Measurements from ENCODE around the gene DENR. TPM values are rescaled to one million over a fixed set of nuclear protein-coding genes. Genes with fewer than 3 reads are reported as not detected.

Gene DENR
- polyA plus RNA-seq, 1 donor from 2014 or later = 85.1 TPM

DNA sequence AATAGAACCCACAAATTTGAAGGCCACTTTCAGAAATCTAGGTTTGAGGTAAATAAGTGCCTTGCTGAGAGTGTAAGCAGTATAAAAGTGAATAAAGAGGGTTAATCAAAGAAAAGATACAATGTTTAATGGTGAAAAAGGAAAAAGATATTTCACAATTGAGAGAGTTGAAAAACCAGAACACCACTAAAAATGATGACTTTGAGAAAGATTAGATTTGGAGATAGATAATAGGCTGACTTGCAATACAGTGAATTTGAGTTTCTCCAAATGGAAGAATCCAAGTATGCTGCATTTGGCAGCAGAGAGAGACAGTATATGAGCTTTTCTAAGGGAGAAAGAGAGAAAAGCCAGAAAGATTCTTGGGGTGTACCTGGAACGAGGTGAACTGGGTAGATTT lies 2.2 kb downstream of the DENR start:
- peak overlapping the region; percentile 93 for H3K9ac ChIP-seq (ENCODE audit: low read length)
- peaks cover 23% of the 10 kb centered on the region for H3K79me2 ChIP-seq (replicated peaks; ENCODE audit: insufficient read depth, low read length)
- no peak overlapping the region for H3K4me2 ChIP-seq (ENCODE audit: low read length)
- no peak overlapping the region for H2AFZ ChIP-seq (ENCODE audit: low read depth, low read length)
- H3K27ac ChIP-seq (ENCODE audit: low read length) = no peak overlapping the region
- no peaks in the 10 kb centered on the region for H3K9me3 ChIP-seq (ENCODE audit: low read length)
- H3F3A ChIP-seq (ENCODE audit: insufficient read depth, low read length, poor library complexity, severe bottlenecking) = peaks cover 3% of the 10 kb centered on the region
- no peaks in the 10 kb centered on the region for H3K27me3 ChIP-seq (ENCODE audit: insufficient read depth, low read depth, low read length)
- no peaks in the 10 kb centered on the region for H3K9me2 ChIP-seq (ENCODE audit: insufficient read depth, low read length)
- peak overlapping the region; percentile 98 for H3K4me3 ChIP-seq (ENCODE audit: low read length)
- TF ChIP-seq, protein P1, sequence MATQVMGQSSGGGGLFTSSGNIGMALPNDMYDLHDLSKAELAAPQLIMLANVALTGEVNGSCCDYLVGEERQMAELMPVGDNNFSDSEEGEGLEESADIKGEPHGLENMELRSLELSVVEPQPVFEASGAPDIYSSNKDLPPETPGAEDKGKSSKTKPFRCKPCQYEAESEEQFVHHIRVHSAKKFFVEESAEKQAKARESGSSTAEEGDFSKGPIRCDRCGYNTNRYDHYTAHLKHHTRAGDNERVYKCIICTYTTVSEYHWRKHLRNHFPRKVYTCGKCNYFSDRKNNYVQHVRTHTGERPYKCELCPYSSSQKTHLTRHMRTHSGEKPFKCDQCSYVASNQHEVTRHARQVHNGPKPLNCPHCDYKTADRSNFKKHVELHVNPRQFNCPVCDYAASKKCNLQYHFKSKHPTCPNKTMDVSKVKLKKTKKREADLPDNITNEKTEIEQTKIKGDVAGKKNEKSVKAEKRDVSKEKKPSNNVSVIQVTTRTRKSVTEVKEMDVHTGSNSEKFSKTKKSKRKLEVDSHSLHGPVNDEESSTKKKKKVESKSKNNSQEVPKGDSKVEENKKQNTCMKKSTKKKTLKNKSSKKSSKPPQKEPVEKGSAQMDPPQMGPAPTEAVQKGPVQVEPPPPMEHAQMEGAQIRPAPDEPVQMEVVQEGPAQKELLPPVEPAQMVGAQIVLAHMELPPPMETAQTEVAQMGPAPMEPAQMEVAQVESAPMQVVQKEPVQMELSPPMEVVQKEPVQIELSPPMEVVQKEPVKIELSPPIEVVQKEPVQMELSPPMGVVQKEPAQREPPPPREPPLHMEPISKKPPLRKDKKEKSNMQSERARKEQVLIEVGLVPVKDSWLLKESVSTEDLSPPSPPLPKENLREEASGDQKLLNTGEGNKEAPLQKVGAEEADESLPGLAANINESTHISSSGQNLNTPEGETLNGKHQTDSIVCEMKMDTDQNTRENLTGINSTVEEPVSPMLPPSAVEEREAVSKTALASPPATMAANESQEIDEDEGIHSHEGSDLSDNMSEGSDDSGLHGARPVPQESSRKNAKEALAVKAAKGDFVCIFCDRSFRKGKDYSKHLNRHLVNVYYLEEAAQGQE (IDR thresholded peaks at IDR 0.05; ENCODE audit: borderline replicate concordance) = no peak
- TF ChIP-seq RAD21 (conservative IDR thresholded peaks at IDR 0.05) (no peak), EZH2 (IDR thresholded peaks at IDR 0.05; ENCODE audit: borderline replicate concordance, insufficient read depth, low read length, poor library complexity, severe bottlenecking) (no peak), MXI1 (conservative IDR thresholded peaks at IDR 0.05; ENCODE audit: poor library complexity, severe bottlenecking) (no peak), TAF1 (IDR thresholded peaks at IDR 0.05; ENCODE audit: low read depth) (no peak), SMC3 (conservative IDR thresholded peaks at IDR 0.05; ENCODE audit: poor library complexity) (no peak), POLR2AphosphoS5 (IDR thresholded peaks at IDR 0.05) (no peak), EP300 (conservative IDR thresholded peaks at IDR 0.05; ENCODE audit: poor library complexity, severe bottlenecking) (no peak)
- TF ChIP-seq, protein P2, sequence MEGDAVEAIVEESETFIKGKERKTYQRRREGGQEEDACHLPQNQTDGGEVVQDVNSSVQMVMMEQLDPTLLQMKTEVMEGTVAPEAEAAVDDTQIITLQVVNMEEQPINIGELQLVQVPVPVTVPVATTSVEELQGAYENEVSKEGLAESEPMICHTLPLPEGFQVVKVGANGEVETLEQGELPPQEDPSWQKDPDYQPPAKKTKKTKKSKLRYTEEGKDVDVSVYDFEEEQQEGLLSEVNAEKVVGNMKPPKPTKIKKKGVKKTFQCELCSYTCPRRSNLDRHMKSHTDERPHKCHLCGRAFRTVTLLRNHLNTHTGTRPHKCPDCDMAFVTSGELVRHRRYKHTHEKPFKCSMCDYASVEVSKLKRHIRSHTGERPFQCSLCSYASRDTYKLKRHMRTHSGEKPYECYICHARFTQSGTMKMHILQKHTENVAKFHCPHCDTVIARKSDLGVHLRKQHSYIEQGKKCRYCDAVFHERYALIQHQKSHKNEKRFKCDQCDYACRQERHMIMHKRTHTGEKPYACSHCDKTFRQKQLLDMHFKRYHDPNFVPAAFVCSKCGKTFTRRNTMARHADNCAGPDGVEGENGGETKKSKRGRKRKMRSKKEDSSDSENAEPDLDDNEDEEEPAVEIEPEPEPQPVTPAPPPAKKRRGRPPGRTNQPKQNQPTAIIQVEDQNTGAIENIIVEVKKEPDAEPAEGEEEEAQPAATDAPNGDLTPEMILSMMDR (IDR thresholded peaks at IDR 0.05; ENCODE audit: poor library complexity, severe bottlenecking) = no peak
- no peaks in the 10 kb centered on the region for H4K20me1 ChIP-seq (ENCODE audit: insufficient read depth)
- no peaks in the 10 kb centered on the region for H3K36me3 ChIP-seq (ENCODE audit: insufficient read depth, low read length)

DNA sequence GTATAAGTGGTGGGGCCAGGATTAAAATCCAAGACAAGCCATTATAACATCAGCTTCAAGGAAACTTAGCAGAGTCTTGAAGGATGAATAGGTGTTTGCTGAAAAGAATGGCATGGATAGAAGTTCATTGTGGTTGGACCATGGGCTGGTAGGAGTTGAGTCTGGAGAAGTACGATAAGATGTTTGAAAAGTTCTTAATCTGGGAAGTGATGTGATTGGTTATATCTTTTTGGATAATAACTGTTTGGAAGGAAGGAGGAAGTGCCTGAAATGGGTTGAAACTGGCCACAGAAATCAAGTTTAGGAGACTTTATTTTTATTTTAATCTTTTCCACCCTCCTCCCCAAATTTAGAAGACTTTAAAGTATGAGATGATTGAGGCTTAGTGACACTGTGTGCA lies 4.9 kb downstream of the DENR start:
- Histone ChIP-seq H3K36me3 (ENCODE audit: insufficient read depth, low read length) (no peaks in the 10 kb centered on the region), H3K4me3 (ENCODE audit: low read length) (no peak overlapping the region), H3K27me3 (ENCODE audit: insufficient read depth, low read depth, low read length) (no peaks in the 10 kb centered on the region), H3K9ac (ENCODE audit: low read length) (no peak overlapping the region), H3K27ac (ENCODE audit: low read length) (no peak overlapping the region), H3K9me3 (ENCODE audit: low read length) (no peaks in the 10 kb centered on the region), H3K79me2 (replicated peaks; ENCODE audit: insufficient read depth, low read length) (peaks cover 23% of the 10 kb centered on the region), H3F3A (ENCODE audit: insufficient read depth, low read length, poor library complexity, severe bottlenecking) (peaks cover 3% of the 10 kb centered on the region), H2AFZ (ENCODE audit: low read depth, low read length) (no peak overlapping the region), H3K9me2 (ENCODE audit: insufficient read depth, low read length) (no peaks in the 10 kb centered on the region), H4K20me1 (ENCODE audit: insufficient read depth) (no peaks in the 10 kb centered on the region), H3K4me2 (ENCODE audit: low read length) (no peak overlapping the region)
- no peak for TF ChIP-seq TAF1 (IDR thresholded peaks at IDR 0.05; ENCODE audit: low read depth)
- no peak for TF ChIP-seq POLR2AphosphoS5 (IDR thresholded peaks at IDR 0.05)
- no peak for TF ChIP-seq EP300 (conservative IDR thresholded peaks at IDR 0.05; ENCODE audit: poor library complexity, severe bottlenecking)
- no peak for TF ChIP-seq MXI1 (conservative IDR thresholded peaks at IDR 0.05; ENCODE audit: poor library complexity, severe bottlenecking)
- TF ChIP-seq EZH2 (IDR thresholded peaks at IDR 0.05; ENCODE audit: borderline replicate concordance, insufficient read depth, low read length, poor library complexity, severe bottlenecking) = no peak
- TF ChIP-seq, protein P1 (IDR thresholded peaks at IDR 0.05; ENCODE audit: borderline replicate concordance) = no peak
- TF ChIP-seq RAD21 (conservative IDR thresholded peaks at IDR 0.05) = no peak
- TF ChIP-seq, protein P2 (IDR thresholded peaks at IDR 0.05; ENCODE audit: poor library complexity, severe bottlenecking) = no peak
- no peak for TF ChIP-seq SMC3 (conservative IDR thresholded peaks at IDR 0.05; ENCODE audit: poor library complexity)

Data from neural cell (in vitro differentiated cells).